GM21528 (cell line): Measurements from ENCODE around the gene LIF.
"Not testable (repeated sequence)": the region's sequence is repeated elsewhere in the genome, so short reads cannot be mapped to it uniquely, and the experiment has no call there.

Experiments
- ATAC-seq: cut with Tn5 transposase; IDR thresholded peaks from one replicate; pipeline ENCODE4 v1.9.1; 2021; ENCODE audit warnings: mild to moderate bottlenecking, moderate library complexity; ENCODE audit not compliant: unreplicated experiment, low FRiP score

The LIF gene

GRCh38 chr22:30212363-30212995 is 34.1 kb downstream of the LIF start:
- no peak for ATAC-seq

GRCh38 chr22:30211124-30211820 is 35.3 kb downstream of the LIF start:
- ATAC-seq = no peak

- ATAC-seq = no peak
Measured at GRCh38 chr22:30210235-30210909, 36.2 kb downstream of the LIF start.

GRCh38 chr22:30209642-30210041 is 36.9 kb downstream of the LIF start:
- no peak for ATAC-seq

GRCh38 chr22:30208631-30209603 is 37.6 kb downstream of the LIF start:
- no peak for ATAC-seq

- no peak for ATAC-seq
Measured at GRCh38 chr22:30206944-30207343, 39.6 kb downstream of the LIF start.

GRCh38 chr22:30205281-30206115 is 41.1 kb downstream of the LIF start:
- ATAC-seq = no peak

GRCh38 chr22:30204742-30205111 is 41.8 kb downstream of the LIF start:
- no peak for ATAC-seq

- no peak for ATAC-seq
Measured at GRCh38 chr22:30204015-30204741, 42.4 kb downstream of the LIF start.

- ATAC-seq = no peak
Measured at GRCh38 chr22:30202531-30203006, 44.0 kb downstream of the LIF start.

GRCh38 chr22:30201945-30202344 is 44.6 kb downstream of the LIF start:
- no peak for ATAC-seq

- ATAC-seq = not testable (repeated sequence)
Measured at GRCh38 chr22:30200905-30201304, 45.7 kb downstream of the LIF start.

GRCh38 chr22:30198921-30199320 is 47.6 kb downstream of the LIF start:
- ATAC-seq = no peak

GRCh38 chr22:30198152-30198825 is 48.3 kb downstream of the LIF start:
- no peak for ATAC-seq

- no peak for ATAC-seq
Measured at GRCh38 chr22:30197389-30197788, 49.2 kb downstream of the LIF start.

- ATAC-seq = no peak
Measured at GRCh38 chr22:30196880-30197336, 49.7 kb downstream of the LIF start.

GRCh38 chr22:30196141-30196879 is 50.2 kb downstream of the LIF start:
- no peak for ATAC-seq
